ENCODE measurements around the gene NQO1. TPM values are rescaled to one million over a fixed set of nuclear protein-coding genes. Genes with fewer than 3 reads are reported as not detected.

Gene NQO1
- total and polyA plus RNA-seq, 2 of the 13 experiments (the other 11 are each of a cell fraction or from before 2014, with no cell fraction given) = 464 to 1,060 TPM

DNA sequence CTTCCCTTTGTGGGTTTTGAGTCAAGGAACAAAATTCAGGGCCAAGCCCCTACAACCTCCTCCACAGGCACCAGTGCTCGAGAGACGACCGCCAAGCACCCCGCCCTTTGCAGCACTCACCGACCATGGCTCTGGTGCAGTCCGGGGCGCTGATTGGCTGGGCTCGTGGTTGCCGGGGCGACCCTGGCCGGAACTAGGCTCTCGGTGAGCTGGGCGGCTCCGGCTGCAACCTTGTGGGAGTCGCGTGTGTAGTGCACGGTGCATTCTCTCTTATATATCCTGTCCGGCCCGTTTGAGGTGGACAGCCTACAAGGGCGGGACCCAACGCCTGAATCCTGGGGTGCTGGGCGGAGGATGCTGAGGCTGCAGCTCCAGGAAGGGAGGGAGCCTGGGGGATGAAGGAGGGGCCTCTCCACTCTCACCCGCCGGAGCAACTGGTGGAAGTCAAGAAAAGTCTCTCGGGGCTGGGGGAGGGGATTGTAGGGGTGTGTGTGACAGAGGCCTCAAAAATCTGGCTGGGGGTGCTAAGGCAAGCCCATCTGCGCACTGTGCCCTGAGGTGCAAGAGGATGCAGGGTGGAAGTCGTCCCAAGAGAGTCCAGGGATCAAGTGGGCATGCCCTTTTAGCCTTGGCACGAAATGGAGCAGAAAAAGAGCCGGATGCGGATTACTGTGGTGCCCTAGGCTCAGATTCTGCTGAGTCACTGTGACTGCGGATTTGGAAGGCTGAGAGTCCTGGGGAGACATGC, at the start of gene NQO1 (continued):
- TF ChIP-seq ZNF160 (CRISPR knock-in tag; IDR thresholded peaks at IDR 0.05) = 0 out of 2 replicates have a peak, but pooled peaks have one; percentile 64
- peak; percentile 25; the same call in 1 of the 2 replicates for TF ChIP-seq TIGD3 (CRISPR knock-in tag; IDR thresholded peaks at IDR 0.05; ENCODE audit: borderline replicate concordance)
- no peak for TF ChIP-seq ZBTB1 (CRISPR knock-in tag; IDR thresholded peaks at IDR 0.05; ENCODE audit: borderline replicate concordance)
- TF ChIP-seq ZNF891 (CRISPR knock-in tag; IDR thresholded peaks at IDR 0.05) = 0 out of 2 replicates have a peak, but pooled peaks have one; percentile 44
- TF ChIP-seq, protein P1, sequence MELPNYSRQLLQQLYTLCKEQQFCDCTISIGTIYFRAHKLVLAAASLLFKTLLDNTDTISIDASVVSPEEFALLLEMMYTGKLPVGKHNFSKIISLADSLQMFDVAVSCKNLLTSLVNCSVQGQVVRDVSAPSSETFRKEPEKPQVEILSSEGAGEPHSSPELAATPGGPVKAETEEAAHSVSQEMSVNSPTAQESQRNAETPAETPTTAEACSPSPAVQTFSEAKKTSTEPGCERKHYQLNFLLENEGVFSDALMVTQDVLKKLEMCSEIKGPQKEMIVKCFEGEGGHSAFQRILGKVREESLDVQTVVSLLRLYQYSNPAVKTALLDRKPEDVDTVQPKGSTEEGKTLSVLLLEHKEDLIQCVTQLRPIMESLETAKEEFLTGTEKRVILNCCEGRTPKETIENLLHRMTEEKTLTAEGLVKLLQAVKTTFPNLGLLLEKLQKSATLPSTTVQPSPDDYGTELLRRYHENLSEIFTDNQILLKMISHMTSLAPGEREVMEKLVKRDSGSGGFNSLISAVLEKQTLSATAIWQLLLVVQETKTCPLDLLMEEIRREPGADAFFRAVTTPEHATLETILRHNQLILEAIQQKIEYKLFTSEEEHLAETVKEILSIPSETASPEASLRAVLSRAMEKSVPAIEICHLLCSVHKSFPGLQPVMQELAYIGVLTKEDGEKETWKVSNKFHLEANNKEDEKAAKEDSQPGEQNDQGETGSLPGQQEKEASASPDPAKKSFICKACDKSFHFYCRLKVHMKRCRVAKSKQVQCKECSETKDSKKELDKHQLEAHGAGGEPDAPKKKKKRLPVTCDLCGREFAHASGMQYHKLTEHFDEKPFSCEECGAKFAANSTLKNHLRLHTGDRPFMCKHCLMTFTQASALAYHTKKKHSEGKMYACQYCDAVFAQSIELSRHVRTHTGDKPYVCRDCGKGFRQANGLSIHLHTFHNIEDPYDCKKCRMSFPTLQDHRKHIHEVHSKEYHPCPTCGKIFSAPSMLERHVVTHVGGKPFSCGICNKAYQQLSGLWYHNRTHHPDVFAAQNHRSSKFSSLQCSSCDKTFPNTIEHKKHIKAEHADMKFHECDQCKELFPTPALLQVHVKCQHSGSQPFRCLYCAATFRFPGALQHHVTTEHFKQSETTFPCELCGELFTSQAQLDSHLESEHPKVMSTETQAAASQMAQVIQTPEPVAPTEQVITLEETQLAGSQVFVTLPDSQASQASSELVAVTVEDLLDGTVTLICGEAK (IDR thresholded peaks at IDR 0.05) = no peak
- TF ChIP-seq, protein P1 (CRISPR knock-in tag; IDR thresholded peaks at IDR 0.05) = no peak
- TF ChIP-seq SRSF4 (IDR thresholded peaks at IDR 0.05; ENCODE audit: low read depth, low read length, poor library complexity, severe bottlenecking) = no peak
- no peak for TF ChIP-seq WIZ (CRISPR knock-in tag; IDR thresholded peaks at IDR 0.05)
- no peak for TF ChIP-seq RARG (CRISPR knock-in tag; IDR thresholded peaks at IDR 0.05; ENCODE audit: low read depth)
- TF ChIP-seq HNRNPUL1 (IDR thresholded peaks at IDR 0.05; ENCODE audit: low read depth, low read length) = no peak
- TF ChIP-seq ZNF773 (CRISPR knock-in tag; IDR thresholded peaks at IDR 0.05; ENCODE audit: borderline replicate concordance) = no peak
- no peak for TF ChIP-seq PCBP1 (IDR thresholded peaks at IDR 0.05; ENCODE audit: borderline replicate concordance, low read depth, low read length)
- peak; percentile 93 for TF ChIP-seq SRY (CRISPR knock-in tag; IDR thresholded peaks at IDR 0.05)
- TF ChIP-seq DPF2 (CRISPR knock-in tag; IDR thresholded peaks at IDR 0.05; ENCODE audit: borderline replicate concordance, low read depth) = no peak
- peak; percentile 71; the same call in 1 of the 2 replicates for TF ChIP-seq SSRP1 (CRISPR knock-in tag; IDR thresholded peaks at IDR 0.05)
- no peak; the same call in 1 of the 2 replicates for TF ChIP-seq THAP9 (CRISPR knock-in tag; IDR thresholded peaks at IDR 0.05; ENCODE audit: borderline replicate concordance)

Data from HepG2 (cell line).